T47D (cell line): ENCODE data around the gene TRAF3IP3.

Source experiments
- DNase-seq, 2 experiments: peaks; one replicate each; pipeline versions ENCODE4 v3.0.0 to v3.0.0-alpha.2; 2011 to 2012; ENCODE audit warnings: low read depth in 1 of 2, low spot score in 1 of 2
- JUND ChIP-seq: IDR thresholded peaks from 2 replicates; pipeline ENCODE4 v1.6.1; 2012; ENCODE audit warnings: low read depth
- in situ Hi-C: cut with HindIII; loops from 2 replicates; pipeline ENCODE4 v1.10.0; 2016; ENCODE audit warnings: low sequenced_read_pairs, low pct_unique_long_range_greater_than_20kb

Gene TRAF3IP3

GRCh38 chr1:209755926-209756614, at the start of gene TRAF3IP3:
Gene TRAF3IP3, plus strand, starts transcription at chr1:209756053. Its CDS starts 3,987 bp downstream, at chr1:209760040.
- in situ Hi-C loops: no loop called here
- DNase-seq: no peak
- TF ChIP-seq JUND: no peak

- in situ Hi-C loops: no loop called here
- DNase-seq: no peak
- TF ChIP-seq JUND: no peak
These were observed 49.2 kb upstream of the TRAF3IP3 start for GRCh38 chr1:209706622-209707021.

DNA sequence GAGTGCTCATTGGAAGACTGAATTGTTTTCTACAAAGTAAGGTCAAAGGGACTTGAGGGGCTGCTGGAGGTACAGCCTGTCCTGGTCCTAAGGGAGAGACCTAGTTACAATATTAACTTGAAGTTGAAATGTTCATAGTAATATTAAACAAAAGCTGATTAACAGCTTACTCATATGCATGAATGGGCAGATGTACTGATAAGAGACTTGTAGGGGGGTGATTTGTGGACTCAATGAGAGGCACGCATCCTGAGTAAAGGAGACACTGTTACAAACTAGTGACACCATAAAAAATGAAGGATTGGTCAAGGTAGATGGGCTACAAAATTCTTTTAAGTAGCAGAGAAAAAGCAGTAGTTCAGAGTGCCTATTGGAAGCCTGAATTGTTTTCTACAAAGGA, 48.5 kb upstream of the TRAF3IP3 start:
- DNase-seq: no peak
- TF ChIP-seq JUND: no peak
- in situ Hi-C loops: no loop called here

GRCh38 chr1:209708297-209708696, 47.6 kb upstream of the TRAF3IP3 start:
- in situ Hi-C loops: no loop called here
- no peak for DNase-seq
- no peak for TF ChIP-seq JUND

- in situ Hi-C loops: no loop called here
These were observed 45.8 kb upstream of the TRAF3IP3 start for GRCh38 chr1:209710093-209710492.

DNA sequence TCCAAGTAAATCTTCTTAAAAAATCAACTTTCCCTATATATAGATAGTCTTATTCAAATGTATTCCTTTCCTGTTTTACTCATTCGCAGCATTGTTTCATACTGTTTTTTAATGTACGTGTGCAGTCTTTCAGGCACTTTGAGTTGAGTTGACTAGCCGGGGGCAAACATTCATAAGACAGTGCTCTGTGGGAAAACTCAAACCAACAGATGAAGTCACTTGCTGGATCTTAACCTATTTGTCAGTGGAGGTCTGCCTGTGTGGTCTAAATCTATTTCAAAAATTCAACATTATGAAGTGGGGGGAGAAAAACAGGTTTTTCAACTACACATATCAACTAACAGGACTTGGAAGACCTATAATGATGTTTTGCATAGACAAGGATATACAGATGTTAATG, 45.0 kb upstream of the TRAF3IP3 start:
- in situ Hi-C loops: no loop called here
- no peak for DNase-seq
- TF ChIP-seq JUND: no peak

More at GRCh38 chr1:209710093-209710492, 45.8 kb upstream of the TRAF3IP3 start:
- no peak for TF ChIP-seq JUND
- DNase-seq: no peak

GRCh38 chr1:209714338-209714737, 41.5 kb upstream of the TRAF3IP3 start:
- no peak for DNase-seq
- no peak for TF ChIP-seq JUND
- in situ Hi-C loops: no loop called here

DNA sequence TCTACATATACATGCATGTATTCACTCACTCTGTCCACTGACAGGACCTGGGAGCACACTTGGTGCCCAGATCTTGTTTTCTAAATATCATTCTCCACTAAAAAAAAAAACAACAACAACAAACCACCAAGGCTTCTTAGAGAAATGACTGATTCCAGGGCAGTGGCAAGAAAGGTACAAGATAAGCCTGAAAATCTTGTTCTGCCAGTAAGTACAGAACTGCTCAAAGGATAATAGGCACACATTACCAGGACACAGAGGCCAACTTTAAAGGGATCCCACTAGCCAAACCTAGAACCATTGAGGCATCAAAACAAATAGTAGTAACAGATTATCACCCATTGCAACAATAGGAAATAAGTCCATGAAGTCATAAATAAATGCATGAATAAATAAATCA, 40.5 kb upstream of the TRAF3IP3 start:
- TF ChIP-seq JUND: no peak
- in situ Hi-C loops: no loop called here
- DNase-seq: peak in 1 of 2 experiments; percentile 47

- TF ChIP-seq JUND: no peak
- in situ Hi-C loops: no loop called here
- DNase-seq: no peak
These were observed 38.0 kb upstream of the TRAF3IP3 start for GRCh38 chr1:209717818-209718217.

GRCh38 chr1:209720326-209720725, 35.5 kb upstream of the TRAF3IP3 start:
- no peak for DNase-seq
- TF ChIP-seq JUND: no peak
- in situ Hi-C loops: no loop called here

DNA sequence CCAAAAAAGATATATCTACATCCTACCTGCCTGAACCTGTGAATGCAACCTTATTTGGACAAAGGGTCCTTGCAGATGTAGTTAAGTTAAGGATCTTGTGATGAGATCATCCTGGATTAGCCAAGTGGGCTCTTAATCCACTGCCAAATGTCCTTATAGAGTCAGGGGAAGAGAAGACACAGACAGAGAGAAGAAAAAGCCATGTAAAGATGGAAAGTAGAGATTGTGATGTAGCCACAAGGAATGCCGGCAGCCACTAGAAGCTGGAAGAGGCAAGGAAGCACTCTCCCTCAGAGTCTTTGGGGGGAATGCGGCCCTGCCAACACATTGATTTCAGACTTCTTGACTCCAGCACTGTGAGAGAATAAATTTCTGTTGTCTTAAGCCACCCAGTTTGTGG, 35.0 kb upstream of the TRAF3IP3 start:
- in situ Hi-C loops: no loop called here
- no peak for DNase-seq
- no peak for TF ChIP-seq JUND

GRCh38 chr1:209721323-209721722, 34.5 kb upstream of the TRAF3IP3 start:
- DNase-seq: no peak
- in situ Hi-C loops: no loop called here
- no peak for TF ChIP-seq JUND

GRCh38 chr1:209723265-209723664, 32.6 kb upstream of the TRAF3IP3 start:
- in situ Hi-C loops: no loop called here
- no peak for TF ChIP-seq JUND
- DNase-seq: no peak
